SH-SY5Y (cell line): ENCODE measurements around the gene HOXA3.

Experiments used
- GATA2 ChIP-seq: IDR thresholded peaks from 2 replicates; pipeline ENCODE4 v1.6.1; 2011; ENCODE audit warnings: mild to moderate bottlenecking, low read depth, low read length
- GATA3 ChIP-seq: IDR thresholded peaks from 2 replicates; pipeline ENCODE4 v1.6.1; 2011; ENCODE audit warnings: low read depth, mild to moderate bottlenecking, low read length, moderate library complexity

- TF ChIP-seq GATA3 (no peak), GATA2 (no peak)
Measured at GRCh38 chr7:27116031-27116961, 36.1 kb downstream of the HOXA3 start.
